H9 (cell line): ENCODE measurements around the gene SGSM2. TPM values are rescaled to one million over a fixed set of nuclear protein-coding genes. Genes with fewer than 3 reads are reported as not detected.
A peak's percentile ranks its signal among the peaks of the same experiment; 100 is the strongest.

Source experiments
- DNase-seq: peaks from one replicate; pipeline ENCODE4 v3.0.0-alpha.2; 2017
- H2AFZ ChIP-seq: one replicate; pipeline ENCODE4 v1.6.1; 2013; ENCODE audit warnings: mild to moderate bottlenecking, low read length, control low read depth, moderate library complexity
- H2AK5ac ChIP-seq: 2 replicates; pipeline ENCODE4 v1.6.1; 2013; ENCODE audit warnings: low read length, control low read depth, mixed read lengths; ENCODE audit not compliant: insufficient read length
- H2BK120ac ChIP-seq: one replicate; pipeline ENCODE4 v1.6.1; 2013; ENCODE audit warnings: low read depth, mild to moderate bottlenecking, low read length, control low read depth, inconsistent platforms; ENCODE audit not compliant: poor library complexity, severe bottlenecking
- H2BK12ac ChIP-seq: 2 replicates; pipeline ENCODE4 v1.6.1; 2013; ENCODE audit warnings: low read length, control low read depth, mixed read lengths, low read depth; ENCODE audit not compliant: insufficient read length
- H2BK15ac ChIP-seq: 2 replicates; pipeline ENCODE4 v1.6.1; 2013; ENCODE audit warnings: low read depth, low read length, control low read depth
- H2BK20ac ChIP-seq: one replicate; pipeline ENCODE4 v1.6.1; 2013; ENCODE audit warnings: low read depth, mild to moderate bottlenecking, low read length, control low read depth, inconsistent platforms; ENCODE audit not compliant: poor library complexity, severe bottlenecking
- H2BK5ac ChIP-seq: 2 replicates; pipeline ENCODE4 v1.6.1; 2013; ENCODE audit warnings: low read length, control low read depth, mixed read lengths; ENCODE audit not compliant: insufficient read length
- H3K14ac ChIP-seq: 2 replicates; pipeline ENCODE4 v1.6.1; 2013; ENCODE audit warnings: low read length, control low read depth; ENCODE audit not compliant: insufficient read depth
- H3K18ac ChIP-seq: 2 replicates; pipeline ENCODE4 v1.6.1; 2013; ENCODE audit warnings: low read depth, mild to moderate bottlenecking, mixed read lengths, low read length, control low read depth; ENCODE audit not compliant: insufficient read length
- H3K23ac ChIP-seq: 2 replicates; pipeline ENCODE4 v1.6.1; 2013; ENCODE audit warnings: low read length, control low read depth, mixed read lengths, low read depth; ENCODE audit not compliant: insufficient read length
- H3K23me2 ChIP-seq: 2 replicates; pipeline ENCODE4 v1.6.1; 2013; ENCODE audit warnings: low read depth, mild to moderate bottlenecking, mixed read lengths, low read length, control low read depth; ENCODE audit not compliant: insufficient read length, poor library complexity, severe bottlenecking
- H3K27ac ChIP-seq: 2 replicates; pipeline ENCODE4 v1.5.1; 2013; ENCODE audit warnings: low read length, control low read depth, mixed read lengths, low read depth; ENCODE audit not compliant: insufficient read length
- H3K27me3 ChIP-seq: 2 replicates; pipeline ENCODE4 v1.6.1; 2013; ENCODE audit warnings: low read length, control low read depth, inconsistent platforms; ENCODE audit not compliant: insufficient read depth
- H3K4ac ChIP-seq: 2 replicates; pipeline ENCODE4 v1.6.1; 2013; ENCODE audit warnings: low read depth, mild to moderate bottlenecking, control low read depth, inconsistent platforms, low read length, moderate library complexity
- H3K4me1 ChIP-seq: 2 replicates; pipeline ENCODE4 v1.6.1; 2013; ENCODE audit warnings: low read length, control low read depth, inconsistent platforms; ENCODE audit not compliant: insufficient read depth
- H3K4me2 ChIP-seq: 2 replicates; pipeline ENCODE4 v1.6.1; 2013; ENCODE audit warnings: low read length, control low read depth, mixed read lengths; ENCODE audit not compliant: insufficient read length, insufficient read depth
- H3K56ac ChIP-seq: 2 replicates; pipeline ENCODE4 v1.6.1; 2013; ENCODE audit warnings: low read depth, mild to moderate bottlenecking, mixed read lengths, low read length, control low read depth; ENCODE audit not compliant: insufficient read length
- H3K79me1 ChIP-seq: 2 replicates; pipeline ENCODE4 v1.6.1; 2013; ENCODE audit warnings: low read depth, mild to moderate bottlenecking, moderate library complexity, low read length, control low read depth, inconsistent platforms; ENCODE audit not compliant: insufficient read depth, poor library complexity, severe bottlenecking
- H3K79me2 ChIP-seq: 2 replicates; pipeline ENCODE4 v1.6.1; 2013; ENCODE audit warnings: low read length, control low read depth, inconsistent platforms; ENCODE audit not compliant: insufficient read depth
- H3K9ac ChIP-seq: 2 replicates; pipeline ENCODE4 v1.6.1; 2013; ENCODE audit warnings: low read length, control low read depth, mixed read lengths; ENCODE audit not compliant: insufficient read length; ENCODE audit errors: extremely low read depth
- H3K9me3 ChIP-seq: one replicate; pipeline ENCODE4 v1.6.1; 2013; ENCODE audit warnings: low read depth, low read length, inconsistent platforms; ENCODE audit not compliant: control insufficient read depth
- H3T11ph ChIP-seq: one replicate; pipeline ENCODE4 v1.6.1; 2013; ENCODE audit warnings: mild to moderate bottlenecking, low read length, control low read depth, inconsistent platforms
- H4K20me1 ChIP-seq: one replicate; pipeline ENCODE4 v1.6.1; 2013; ENCODE audit not compliant: control insufficient read depth, insufficient read length, insufficient read depth
- H4K5ac ChIP-seq: 2 replicates; pipeline ENCODE4 v1.6.1; 2013; ENCODE audit warnings: low read depth, mild to moderate bottlenecking, mixed read lengths, low read length, control low read depth; ENCODE audit not compliant: insufficient read length
- H4K8ac ChIP-seq: replicated peaks from 2 replicates; pipeline ENCODE4 v1.6.1; 2013; ENCODE audit warnings: low read length, control low read depth, mixed read lengths, low read depth; ENCODE audit not compliant: insufficient read length
- H4K91ac ChIP-seq: 2 replicates; pipeline ENCODE4 v1.6.1; 2013; ENCODE audit warnings: low read depth, mild to moderate bottlenecking, moderate library complexity, mixed read lengths, low read length, control low read depth; ENCODE audit not compliant: insufficient read length
- H3K27ac Mint-ChIP-seq, 3 experiments: 2 replicates in 2 of 3; 3 replicates in 1 of 3; pipeline ENCODE4 v1.8.0; 2020 to 2021; ENCODE audit warnings: mixed read lengths in 3 of 3, mild to moderate bottlenecking in 1 of 3, moderate library complexity in 1 of 3
- H3K27me3 Mint-ChIP-seq: 2 replicates; pipeline ENCODE4 v1.8.0; 2021; ENCODE audit warnings: low read depth, mild to moderate bottlenecking, moderate library complexity, mixed read lengths
- H3K36me3 Mint-ChIP-seq, 3 experiments: 2 replicates in 2 of 3; 3 replicates in 1 of 3; pipeline ENCODE4 v1.8.0; 2020 to 2021; ENCODE audit warnings: low read depth in 3 of 3, mixed read lengths in 3 of 3; ENCODE audit not compliant: insufficient read depth in 1 of 3
- H3K4me1 Mint-ChIP-seq, 2 experiments: 2 replicates each; pipeline ENCODE4 v1.8.0; 2020; ENCODE audit warnings: mixed read lengths in 2 of 2
- H3K4me3 Mint-ChIP-seq, 2 experiments: 2 replicates in 1 of 2; 3 replicates in 1 of 2; pipeline ENCODE4 v1.8.0; 2020 to 2021; ENCODE audit warnings: mild to moderate bottlenecking in 2 of 2, mixed read lengths in 2 of 2, moderate library complexity in 1 of 2
- H3K9me3 Mint-ChIP-seq, 2 experiments: 2 replicates in 1 of 2; 3 replicates in 1 of 2; pipeline ENCODE4 v1.8.0; 2020; ENCODE audit warnings: mild to moderate bottlenecking in 2 of 2, mixed read lengths in 2 of 2, moderate library complexity in 1 of 2
- CTCF ChIP-seq: fragments of 200-600 bp; sonication (generic); conservative IDR thresholded peaks from 3 replicates; pipeline ENCODE4 v1.8.0; 2021; ENCODE audit warnings: antibody characterized with exemption, mild to moderate bottlenecking
- WGBS: extraction: QIAGEN DNeasy Blood & Tissue Kit; methylation state at CpG from one replicate; pipeline ENCODE4 v1.1.7; 2013; ENCODE audit warnings: missing lambda C conversion rate, low lambda C conversion rate, mixed read lengths; ENCODE audit not compliant: insufficient read length; ENCODE audit errors: extremely low coverage; 5-methylcytosine and 5-hydroxymethylcytosine counted together
- total RNA-seq: library from RNA; stranded (reverse); gene quantifications from 2 replicates; pipeline ENCODE4 v1.2.1, GENCODE V29; 2021

The SGSM2 gene
- total RNA-seq, 1 experiment from 2014 or later: 45.6 TPM

GRCh38 chr17:2386400-2387085 is 49.2 kb downstream of the SGSM2 start:
- H3K23me2 ChIP-seq: no peaks in the 10 kb centered on the region
- H2AFZ ChIP-seq: no peak overlapping the region
- no peak overlapping the region for H3K4me2 ChIP-seq
- no peak overlapping the region for H3T11ph ChIP-seq
- H3K18ac ChIP-seq: no peak overlapping the region
- Mint-ChIP-seq H3K27ac (peak overlapping the region in 1 of 3 experiments; percentile 77; a peak in 2 of 7 replicates), H3K4me1 (peaks cover 21 to 32% of the 10 kb centered on the region in 2 experiments), H3K4me3 (no peak overlapping the region), H3K36me3 (peaks cover 5 to 35% (median 24%) of the 10 kb centered on the region in 3 experiments; a peak in 6 of 7 replicates), H3K9me3 (no peaks in the 10 kb centered on the region), H3K27me3 (no peaks in the 10 kb centered on the region)
- H3K79me2 ChIP-seq: no peaks in the 10 kb centered on the region
- H2BK120ac ChIP-seq: no peak overlapping the region
- H3K23ac ChIP-seq: no peak overlapping the region
- H4K5ac ChIP-seq: no peak overlapping the region
- H4K91ac ChIP-seq: no peak overlapping the region
- H3K56ac ChIP-seq: no peak overlapping the region
- no peak for TF ChIP-seq CTCF
- no peak overlapping the region for H2BK12ac ChIP-seq
- WGBS: no CpG with 5 or more reads among the region's 22 CpGs
- H3K27me3 ChIP-seq: no peaks in the 10 kb centered on the region
- H3K4ac ChIP-seq: no peak overlapping the region
- H2BK15ac ChIP-seq: no peak overlapping the region
- no peaks in the 10 kb centered on the region; the same call in 1 of the 2 replicates for H3K4me1 ChIP-seq
- no peaks in the 10 kb centered on the region for H4K20me1 ChIP-seq
- no peaks in the 10 kb centered on the region for H3K9me3 ChIP-seq
- no peak for DNase-seq
- H2AK5ac ChIP-seq: no peak overlapping the region
- no peak overlapping the region for H2BK5ac ChIP-seq
- no peak overlapping the region for H3K14ac ChIP-seq
- H3K9ac ChIP-seq: no peak overlapping the region
- H4K8ac ChIP-seq: no peak overlapping the region
- no peaks in the 10 kb centered on the region for H3K79me1 ChIP-seq
- H3K27ac ChIP-seq: no peak overlapping the region
- no peak overlapping the region for H2BK20ac ChIP-seq
